Measurements from ENCODE around the gene TXNRD2. TPM values are rescaled to one million over a fixed set of nuclear protein-coding genes. Genes with fewer than 3 reads are reported as not detected.
A peak's percentile ranks its signal among the peaks of the same experiment; 100 is the strongest.

TXNRD2 gene
- total and polyA plus RNA-seq, 10 of the 15 experiments (the other 5 are each of a cell fraction or from before 2014, with no cell fraction given): 1.6 to 26.0 (median 13.9) TPM

GRCh38 chr22:19955241-19956128 lies 13.9 kb upstream of the TXNRD2 start:
- H3K4me3 ChIP-seq: no peak overlapping the region
- RAD21 ChIA-PET (ENCODE audit: unreplicated experiment): interaction anchor here (1.6 kb wide), 1 partner anchor 225 kb away, joined by 3 read pairs; no protein-coding TSS in a partner anchor
- intact Hi-C loops (cut with micrococcal nuclease; ENCODE audit: unreplicated experiment): no loop called here
- in situ Hi-C loops (cut with MboI): no loop called here
- DNase-seq (ENCODE audit: low read depth, low spot score) (no peak), FAIRE-seq (no peak), ATAC-seq (no peak)
- no TSS peak for BruUV-seq (replicated peaks)
- H2AFZ ChIP-seq (ENCODE audit: control insufficient read depth, low read depth, low read length): no peak overlapping the region
- H3K27me3 ChIP-seq (replicated peaks in 1 of 2; ENCODE audit: control insufficient read depth in 2 of 2, insufficient read depth in 2 of 2, low read length in 1 of 2): no peaks in the 10 kb centered on the region
- no peaks in the 10 kb centered on the region for H3K9me3 ChIP-seq (replicated peaks; ENCODE audit: control insufficient read depth, insufficient read depth, low read length)
- H3K36me3 ChIP-seq (ENCODE audit: control insufficient read depth in 2 of 2, insufficient read depth in 2 of 2, low read length in 1 of 2): peaks cover 0 to 2% of the 10 kb centered on the region in 2 experiments; a peak in 2 of 4 replicates
- H3K4me1 ChIP-seq (ENCODE audit: control insufficient read depth, insufficient read depth, low read length): no peaks in the 10 kb centered on the region; the same call in 1 of the 2 replicates
- no peak overlapping the region for H3K4me2 ChIP-seq (ENCODE audit: control insufficient read depth, insufficient read depth)
- H4K20me1 ChIP-seq (ENCODE audit: control insufficient read depth, insufficient read depth): no peaks in the 10 kb centered on the region
- WGBS (ENCODE audit: insufficient coverage, insufficient replicate concordance, low lambda C conversion rate, missing lambda C conversion rate): 67% methylated on average over 19 of the region's 19 CpGs
- no peaks in the 10 kb centered on the region; the same call in 1 of the 2 replicates for H3K79me2 ChIP-seq (ENCODE audit: control insufficient read depth, insufficient read depth, low read length)
- CTCF ChIA-PET: interaction anchor here (1.3 kb wide), 1 partner anchor 13 kb away, joined by 3 read pairs; no protein-coding TSS in a partner anchor
- POLR2A ChIA-PET: interaction anchor here (0.6 kb wide), 1 partner anchor 557 kb away, joined by 4 read pairs; no protein-coding TSS in a partner anchor
- H3K27ac ChIP-seq (ENCODE audit: control insufficient read depth, insufficient read depth): no peak overlapping the region
- TF ChIP-seq, protein P1, sequence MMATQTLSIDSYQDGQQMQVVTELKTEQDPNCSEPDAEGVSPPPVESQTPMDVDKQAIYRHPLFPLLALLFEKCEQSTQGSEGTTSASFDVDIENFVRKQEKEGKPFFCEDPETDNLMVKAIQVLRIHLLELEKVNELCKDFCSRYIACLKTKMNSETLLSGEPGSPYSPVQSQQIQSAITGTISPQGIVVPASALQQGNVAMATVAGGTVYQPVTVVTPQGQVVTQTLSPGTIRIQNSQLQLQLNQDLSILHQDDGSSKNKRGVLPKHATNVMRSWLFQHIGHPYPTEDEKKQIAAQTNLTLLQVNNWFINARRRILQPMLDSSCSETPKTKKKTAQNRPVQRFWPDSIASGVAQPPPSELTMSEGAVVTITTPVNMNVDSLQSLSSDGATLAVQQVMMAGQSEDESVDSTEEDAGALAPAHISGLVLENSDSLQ (IDR thresholded peaks at IDR 0.05): peak; percentile 39; the same call in 1 of the 2 replicates
- TF ChIP-seq, protein P2, sequence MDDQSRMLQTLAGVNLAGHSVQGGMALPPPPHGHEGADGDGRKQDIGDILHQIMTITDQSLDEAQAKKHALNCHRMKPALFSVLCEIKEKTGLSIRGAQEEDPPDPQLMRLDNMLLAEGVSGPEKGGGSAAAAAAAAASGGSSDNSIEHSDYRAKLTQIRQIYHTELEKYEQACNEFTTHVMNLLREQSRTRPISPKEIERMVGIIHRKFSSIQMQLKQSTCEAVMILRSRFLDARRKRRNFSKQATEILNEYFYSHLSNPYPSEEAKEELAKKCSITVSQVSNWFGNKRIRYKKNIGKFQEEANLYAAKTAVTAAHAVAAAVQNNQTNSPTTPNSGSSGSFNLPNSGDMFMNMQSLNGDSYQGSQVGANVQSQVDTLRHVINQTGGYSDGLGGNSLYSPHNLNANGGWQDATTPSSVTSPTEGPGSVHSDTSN (IDR thresholded peaks at IDR 0.05; ENCODE audit: insufficient replicate concordance, low read depth, low read length): peak; percentile 4
- TF ChIP-seq CREM (IDR thresholded peaks at IDR 0.05; ENCODE audit: low read depth): no peak
- no peak overlapping the region for H3K9ac ChIP-seq (ENCODE audit: control insufficient read depth, insufficient read depth, low read length)
- SMC1A ChIA-PET (ENCODE audit: uncharacterized antibody, unreplicated experiment): no interaction called here
